ENCODE measurements around the gene FAM131C.

- TF ChIP-seq EZH2 (IDR thresholded peaks at IDR 0.05; ENCODE audit: borderline replicate concordance, low read length), result no peak
- no peak for TF ChIP-seq CTCF (conservative IDR thresholded peaks at IDR 0.05 in 1 of 2, IDR thresholded peaks at IDR 0.05 in 1 of 2; ENCODE audit: extremely low read depth in 1 of 2, insufficient read depth in 1 of 2, low read depth in 1 of 2, low read length in 2 of 2)
Observed at GRCh38 chr1:16063921-16064320, 9.5 kb downstream of the FAM131C start.

All from mammary epithelial cell (primary cell).